ENCODE data around the gene RAD51B.
"Not testable (repeated sequence)": the region's sequence is repeated elsewhere in the genome, so short reads cannot be mapped to it uniquely, and the experiment has no call there.

The RAD51B gene

GRCh38 chr14:68219407-68219806 is 399.8 kb downstream of the RAD51B start:
- no peak for DNase-seq

- DNase-seq = not testable (repeated sequence)
Observed at GRCh38 chr14:68221046-68221445, 401.5 kb downstream of the RAD51B start.

- DNase-seq = no peak
Observed at GRCh38 chr14:68222154-68222553, 402.6 kb downstream of the RAD51B start.

- DNase-seq = no peak
Observed at GRCh38 chr14:68222726-68223125, 403.1 kb downstream of the RAD51B start.

- DNase-seq = no peak
Observed at GRCh38 chr14:68223631-68224030, 404.1 kb downstream of the RAD51B start.

GRCh38 chr14:68225321-68225720 is 405.7 kb downstream of the RAD51B start:
- DNase-seq = no peak

GRCh38 chr14:68226523-68226922 is 406.9 kb downstream of the RAD51B start:
- no peak for DNase-seq

- DNase-seq = no peak
Observed at GRCh38 chr14:68228656-68229055, 409.1 kb downstream of the RAD51B start.

GRCh38 chr14:68229423-68230100 is 410.0 kb downstream of the RAD51B start:
- DNase-seq = no peak

GRCh38 chr14:68230202-68230949 is 410.8 kb downstream of the RAD51B start:
- no peak for DNase-seq

- DNase-seq = no peak
Observed at GRCh38 chr14:68230950-68231717, 411.6 kb downstream of the RAD51B start.

GRCh38 chr14:68231898-68232297 is 412.3 kb downstream of the RAD51B start:
- DNase-seq = no peak

- DNase-seq = no peak
Observed at GRCh38 chr14:68232300-68233055, 412.9 kb downstream of the RAD51B start.

- DNase-seq = no peak
Observed at GRCh38 chr14:68233101-68233784, 413.7 kb downstream of the RAD51B start.

- no peak for DNase-seq
Observed at GRCh38 chr14:68234101-68234905, 414.7 kb downstream of the RAD51B start.

GRCh38 chr14:68235011-68235410 is 415.4 kb downstream of the RAD51B start:
- no peak for DNase-seq

GRCh38 chr14:68236582-68237458 is 417.2 kb downstream of the RAD51B start:
- peak in 1 of 2 donors; percentile 41 for DNase-seq

- no peak for DNase-seq
Observed at GRCh38 chr14:68238551-68238950, 419.0 kb downstream of the RAD51B start.

- DNase-seq = no peak
Observed at GRCh38 chr14:68238976-68239375, 419.4 kb downstream of the RAD51B start.
